ENCODE data around the gene FGF11.
A peak's percentile ranks its signal among the peaks of the same experiment; 100 is the strongest.

FGF11 gene

DNA sequence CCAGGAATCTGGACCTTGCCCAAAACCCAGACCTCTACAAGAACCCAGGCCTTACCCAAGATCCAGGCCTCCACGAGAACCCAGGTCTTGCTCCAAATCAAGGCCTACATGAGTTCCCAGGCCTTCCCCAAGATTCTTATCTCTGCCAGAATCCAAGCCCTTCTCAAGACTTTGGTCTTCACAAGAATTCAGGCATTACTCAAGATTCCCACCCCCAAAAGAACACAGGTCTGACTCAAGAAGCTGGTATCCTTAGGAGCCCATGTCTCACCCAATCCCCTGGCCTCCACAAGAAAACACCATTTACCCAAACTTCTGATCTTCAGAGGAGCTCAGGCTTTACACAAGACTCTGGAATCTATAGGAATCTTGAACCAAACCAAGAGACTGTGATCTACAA lies 8.1 kb upstream of the FGF11 start:
- no peak for DNase-seq (ENCODE audit: low spot score)

DNA sequence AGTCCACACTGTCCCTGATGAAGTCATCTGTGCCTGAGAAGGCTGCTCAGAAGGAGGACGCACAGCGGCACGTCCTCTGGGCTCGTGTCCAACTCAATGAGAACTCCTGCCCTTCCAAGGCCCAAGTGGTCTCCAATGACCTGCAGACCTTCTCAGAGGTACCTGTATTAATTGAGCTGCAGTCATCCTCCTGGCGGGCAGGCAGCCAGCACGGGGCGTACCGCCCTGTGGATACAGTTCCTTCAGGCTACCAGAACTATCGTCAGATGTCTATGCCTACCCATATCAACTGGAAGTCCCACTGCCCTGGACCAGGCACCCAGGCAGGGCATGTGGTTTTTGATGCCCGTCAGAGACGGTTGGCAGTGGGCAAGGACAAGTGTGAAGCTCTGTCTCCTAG lies 7.0 kb upstream of the FGF11 start:
- no peak for DNase-seq (ENCODE audit: low spot score)

- DNase-seq (ENCODE audit: low spot score), result no peak
These were observed 3.4 kb upstream of the FGF11 start for GRCh38 chr17:7435676-7436555.

- DNase-seq (ENCODE audit: low spot score), result peak; percentile 74
These were observed 2.5 kb upstream of the FGF11 start for GRCh38 chr17:7436556-7437368.

GRCh38 chr17:7437369-7437863 lies 1.9 kb upstream of the FGF11 start:
- DNase-seq (ENCODE audit: low spot score), result no peak

DNA sequence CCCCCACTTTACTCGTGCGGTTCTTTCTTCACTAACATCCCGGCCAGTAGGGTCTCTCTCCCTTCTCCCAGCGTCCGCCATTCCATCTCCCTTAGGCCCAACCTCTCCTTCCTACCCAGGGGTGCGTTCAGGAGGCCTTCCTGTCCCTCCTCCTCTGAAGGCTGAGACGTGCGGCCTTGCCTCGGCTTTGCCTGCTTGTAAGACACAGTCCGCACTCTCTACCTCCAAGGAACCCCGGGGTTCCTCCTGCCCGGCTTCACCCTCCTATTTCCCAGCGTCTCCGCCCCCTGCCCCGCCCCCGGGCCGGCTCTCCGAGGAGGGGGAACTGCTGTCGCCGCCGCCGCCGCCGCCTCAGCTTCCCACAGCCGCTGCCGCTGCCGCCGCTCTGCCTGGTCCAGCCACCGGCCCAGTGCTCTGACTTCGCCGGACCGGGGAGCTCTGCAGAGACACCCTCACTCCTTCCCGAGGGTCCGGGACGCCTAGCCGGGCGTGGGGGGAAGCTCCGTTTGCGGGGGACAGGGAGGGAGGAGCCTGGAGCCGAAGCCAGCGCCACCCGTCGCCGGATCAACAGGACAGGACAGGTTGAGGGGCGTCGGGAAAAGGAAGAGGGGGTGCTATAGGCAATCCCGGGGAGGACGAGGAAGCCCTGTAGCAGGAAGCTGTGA lies 1.2 kb upstream of the FGF11 start:
- no peak for DNase-seq (ENCODE audit: low spot score)

DNA sequence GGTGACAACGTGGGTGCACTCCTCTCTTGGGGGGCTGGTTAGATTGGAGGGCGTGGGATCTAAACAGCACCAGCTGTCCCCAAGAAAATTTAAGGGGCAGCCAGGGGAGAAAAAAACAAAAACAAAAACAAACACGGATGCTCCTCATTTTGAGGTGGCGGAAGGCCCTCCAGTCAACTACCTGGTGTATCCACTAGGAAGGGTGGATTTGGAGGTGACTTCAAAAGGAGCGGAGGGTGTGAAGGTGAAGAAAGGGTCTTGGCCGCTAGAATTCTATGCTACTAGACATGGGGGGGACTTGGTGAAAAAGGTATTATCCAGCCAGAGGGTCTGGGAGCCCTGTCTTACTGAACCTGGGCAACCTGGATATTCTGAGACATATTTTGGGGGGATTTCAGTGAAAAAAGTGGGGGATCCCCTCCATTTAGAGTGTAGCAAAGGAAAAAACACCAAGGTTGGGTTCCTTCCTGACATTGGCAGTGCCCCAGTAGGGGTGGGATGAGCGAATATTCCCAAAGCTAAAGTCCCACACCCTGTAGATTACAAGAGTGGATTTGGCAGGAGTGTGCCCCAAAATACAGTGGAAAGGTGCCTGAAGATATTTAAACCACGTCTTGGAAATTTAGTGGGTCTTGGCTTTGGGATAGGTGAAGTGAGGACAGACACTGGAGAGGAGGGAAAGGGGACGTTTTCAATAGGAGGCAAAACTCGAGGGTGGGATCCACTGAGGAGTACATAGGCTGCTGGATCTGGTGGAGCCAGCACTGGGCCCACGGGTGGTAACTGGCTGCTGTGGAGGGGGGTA lies 454 bp upstream of the FGF11 start:
- no peak for DNase-seq (ENCODE audit: low spot score)

GRCh38 chr17:7440113-7440833 lies 961 bp downstream of the FGF11 start:
- DNase-seq (ENCODE audit: low spot score), result no peak

- DNase-seq (ENCODE audit: low spot score), result no peak
These were observed 1.5 kb downstream of the FGF11 start for GRCh38 chr17:7440834-7441195.

- no peak for DNase-seq (ENCODE audit: low spot score)
These were observed 2.0 kb downstream of the FGF11 start for GRCh38 chr17:7441266-7441665.

GRCh38 chr17:7442142-7442541 lies 2.8 kb downstream of the FGF11 start:
- DNase-seq (ENCODE audit: low spot score), result no peak

DNA sequence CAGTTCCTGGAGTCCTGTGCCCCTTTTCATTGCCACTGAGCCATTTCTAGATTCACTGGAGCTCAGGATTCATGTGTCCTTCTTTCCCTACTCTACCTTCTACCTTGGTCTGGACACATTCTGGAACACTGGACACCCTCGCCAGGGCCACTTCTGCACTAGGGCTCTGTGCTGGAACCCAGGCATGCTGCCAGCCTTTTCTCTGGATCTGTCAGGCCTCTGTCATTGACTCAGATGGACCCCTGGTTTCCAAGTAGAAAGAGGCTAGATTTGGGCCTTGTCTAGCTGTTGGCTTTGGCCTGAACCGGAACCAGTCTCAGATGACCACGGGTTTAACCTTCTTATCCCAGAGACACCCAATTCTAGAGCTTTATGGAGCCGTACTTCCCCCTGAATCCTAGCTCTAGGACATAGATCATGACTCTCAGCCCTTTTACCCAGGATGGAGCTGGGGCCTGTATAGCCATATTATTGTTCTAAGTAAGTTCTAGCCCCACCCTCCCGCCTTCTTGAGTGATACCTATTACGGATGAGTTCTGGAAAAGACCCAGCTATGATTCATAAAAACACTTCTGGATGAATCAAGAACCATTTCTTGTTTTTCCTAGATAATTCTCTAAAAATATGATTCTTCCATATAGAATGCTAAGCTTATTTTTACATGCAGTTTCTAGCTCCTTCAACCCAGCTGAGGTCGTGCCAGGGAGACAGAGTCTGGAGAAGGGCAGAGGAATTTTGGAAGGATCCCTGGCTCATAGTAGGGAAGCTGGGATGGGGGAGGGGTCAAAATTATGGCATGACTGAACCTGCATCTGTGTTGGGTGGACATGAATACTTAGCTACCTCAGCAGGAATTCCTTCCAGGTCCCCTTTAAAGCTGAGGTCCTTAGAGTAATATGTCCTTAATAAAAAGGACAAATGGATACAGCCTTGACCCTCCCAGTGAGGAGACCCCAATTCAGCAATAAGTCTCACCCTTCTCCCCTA lies 4.5 kb downstream of the FGF11 start:
- DNase-seq (ENCODE audit: low spot score), result no peak

DNA sequence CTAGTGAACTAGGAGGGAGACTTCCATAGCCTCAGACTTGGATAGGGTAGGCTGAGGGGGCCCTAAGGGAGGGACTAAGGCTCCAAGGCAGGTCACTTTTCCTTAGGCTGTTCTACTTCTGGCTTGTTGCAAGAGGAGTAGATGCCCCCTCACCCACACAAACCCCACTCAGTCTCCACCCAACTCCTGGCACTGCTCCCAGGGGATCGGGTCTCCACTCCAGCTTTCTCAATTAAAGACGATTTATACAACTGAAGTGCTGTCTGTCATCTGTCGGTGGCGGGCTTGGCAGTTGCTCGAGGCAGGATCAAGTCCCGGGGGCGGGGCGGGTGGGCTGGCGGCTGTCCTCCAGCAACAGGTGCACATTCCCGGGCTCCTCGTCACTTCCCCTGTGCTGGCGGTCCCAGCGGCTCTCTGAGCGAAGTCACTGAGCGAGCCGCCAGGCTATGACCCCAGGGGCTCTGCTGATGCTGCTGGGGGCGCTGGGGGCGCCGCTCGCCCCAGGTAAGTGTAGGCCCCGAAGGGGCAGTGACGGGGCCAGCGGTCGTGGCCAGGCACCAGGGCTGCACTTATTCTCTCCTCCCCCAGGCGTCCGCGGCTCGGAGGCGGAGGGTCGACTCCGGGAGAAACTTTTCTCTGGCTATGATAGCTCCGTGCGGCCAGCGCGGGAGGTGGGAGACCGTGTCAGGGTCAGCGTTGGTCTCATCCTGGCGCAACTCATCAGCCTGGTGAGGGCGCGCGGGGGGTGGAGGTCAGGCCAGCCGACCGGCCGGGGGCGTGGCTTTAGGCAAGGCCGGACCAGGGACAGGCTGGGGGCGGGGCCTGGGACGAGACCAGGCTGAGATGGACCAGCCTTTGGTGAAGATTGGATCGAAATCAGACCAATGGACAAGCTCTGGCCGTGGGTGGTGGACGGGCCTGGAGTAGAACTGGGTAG lies 5.6 kb downstream of the FGF11 start, which contains the start of gene CHRNB1:
CHRNB1 (plus strand) TSS at position 380 of the 937 bp plus-strand sequence; CDS start at position 447, 67 bp downstream.
- DNase-seq (ENCODE audit: low spot score), result peak; percentile 80

DNA sequence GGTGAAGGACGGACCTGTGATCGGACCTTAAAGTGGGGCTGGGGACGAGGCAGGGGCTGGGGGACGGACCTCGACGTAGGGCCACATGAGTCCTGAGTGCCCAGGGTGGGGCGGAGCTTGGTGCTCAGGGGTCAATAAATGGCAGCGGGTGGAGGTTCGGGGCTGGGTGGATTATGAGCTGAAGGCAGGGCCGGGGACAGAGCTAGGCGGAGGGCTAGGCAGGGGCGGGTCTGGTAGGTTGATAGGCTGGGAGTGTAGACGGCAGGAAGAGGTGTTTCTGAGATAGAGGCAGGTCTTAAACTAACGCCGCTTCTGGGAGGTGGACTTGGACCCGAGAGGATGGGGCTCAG lies 6.3 kb downstream of the FGF11 start:
- no peak for DNase-seq (ENCODE audit: low spot score)

DNA sequence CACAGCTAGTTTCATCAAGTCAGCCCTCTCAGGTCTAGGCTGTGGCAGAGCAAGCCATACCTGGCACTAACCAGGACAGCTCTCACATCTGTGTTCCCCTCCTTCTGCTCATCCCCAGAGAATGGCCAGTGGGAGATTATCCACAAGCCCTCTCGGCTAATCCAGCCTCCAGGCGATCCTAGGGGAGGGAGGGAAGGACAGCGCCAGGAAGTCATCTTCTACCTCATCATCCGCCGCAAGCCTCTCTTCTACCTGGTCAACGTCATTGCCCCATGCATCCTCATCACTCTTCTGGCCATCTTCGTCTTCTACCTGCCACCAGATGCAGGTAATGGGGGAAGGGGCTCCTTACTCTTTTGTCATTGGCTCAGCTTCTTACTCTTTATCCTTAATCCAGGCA lies 9.1 kb downstream of the FGF11 start:
- DNase-seq (ENCODE audit: low spot score), result no peak

DNA sequence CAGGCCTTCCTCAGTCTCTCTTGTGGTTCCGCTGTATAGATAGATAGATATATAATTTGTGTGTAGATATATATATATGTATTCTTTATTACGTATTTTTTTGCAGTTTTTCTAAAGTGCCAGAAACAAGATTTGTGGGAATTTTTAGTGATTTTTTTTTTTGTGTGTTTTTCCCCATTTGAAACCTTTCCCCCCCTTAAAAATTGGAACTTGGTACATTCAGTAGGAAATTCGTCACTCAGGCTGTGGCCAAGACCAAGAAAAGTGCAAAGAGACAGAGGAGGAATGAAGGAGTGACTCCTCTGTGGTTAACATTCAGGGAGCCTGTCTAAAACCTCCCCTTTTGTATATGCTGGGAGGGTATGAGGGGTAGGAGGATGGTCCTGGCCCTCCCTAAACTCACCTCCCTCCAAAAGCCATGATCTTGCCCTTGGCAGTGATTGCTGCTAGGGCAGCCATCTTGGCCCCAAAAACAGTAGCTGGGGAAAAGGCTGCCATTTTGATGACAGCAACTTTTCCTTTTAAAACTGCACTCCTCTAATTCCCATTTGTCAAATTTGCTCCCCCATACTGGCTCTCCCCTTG lies 20.7 kb downstream of the FGF11 start:
- no peak for DNase-seq (ENCODE audit: low spot score)

DNA sequence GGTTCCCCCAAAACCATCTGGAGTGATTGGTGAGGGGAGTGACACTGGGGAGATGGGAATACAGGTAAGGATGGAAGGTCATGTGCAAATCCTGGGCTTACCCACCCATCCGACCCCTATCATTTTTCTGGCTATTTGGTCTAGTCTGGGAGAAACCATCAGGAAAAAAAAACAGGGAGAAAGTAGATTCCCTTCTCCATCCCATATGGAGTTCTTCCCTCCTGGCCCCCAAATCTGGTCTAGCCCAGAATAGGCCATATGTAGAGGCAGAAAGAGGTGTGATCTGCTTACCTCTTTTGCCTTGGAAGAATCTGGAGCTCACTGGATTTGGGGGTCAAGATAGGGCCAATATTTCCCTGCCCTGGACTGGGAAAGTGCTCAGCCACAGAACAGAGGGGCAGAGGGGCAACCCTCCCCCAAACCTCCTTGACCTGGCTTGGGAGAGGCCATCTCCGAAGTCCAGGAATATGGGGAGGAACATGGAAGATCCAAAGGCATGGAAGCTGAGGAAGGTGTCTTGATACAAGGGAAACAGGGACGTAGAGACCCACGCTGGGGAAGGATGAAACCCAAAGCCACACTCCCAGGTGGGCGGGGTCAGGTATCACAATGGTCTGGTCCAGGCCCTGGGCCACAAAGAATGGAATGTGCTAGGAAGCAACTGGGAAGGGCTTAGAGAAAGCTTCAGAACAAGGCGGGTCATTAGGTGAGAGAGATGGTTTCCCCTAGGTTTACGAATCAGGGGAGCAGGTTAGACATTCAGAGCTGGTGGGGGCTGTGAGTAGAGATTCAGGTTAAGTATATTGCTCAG lies 21.7 kb downstream of the FGF11 start:
- DNase-seq (ENCODE audit: low spot score), result no peak

All from putamen (tissue), 1 donor.